Astrocyte of the spinal cord (primary cell): Measurements from ENCODE around the gene NFATC1.

ENCODE experiments used
- DNase-seq: peaks from one replicate; pipeline ENCODE4 v3.0.0; 2011; ENCODE audit warnings: low read depth, low spot score
- H3K4me3 ChIP-seq: 2 replicates; pipeline ENCODE4 v1.5.1; 2011; ENCODE audit warnings: low read depth, mild to moderate bottlenecking, low read length, moderate library complexity
- in situ Hi-C: cut with HindIII; loops from 2 replicates; pipeline ENCODE4 v1.10.0; 2017; ENCODE audit warnings: low sequenced_read_pairs
- TF ChIP-seq, protein P1 (sequence below): IDR thresholded peaks from 2 replicates; pipeline ENCODE4 v1.5.1; 2012; ENCODE audit warnings: low read depth, mild to moderate bottlenecking, low read length, inconsistent platforms

NFATC1 gene

DNA sequence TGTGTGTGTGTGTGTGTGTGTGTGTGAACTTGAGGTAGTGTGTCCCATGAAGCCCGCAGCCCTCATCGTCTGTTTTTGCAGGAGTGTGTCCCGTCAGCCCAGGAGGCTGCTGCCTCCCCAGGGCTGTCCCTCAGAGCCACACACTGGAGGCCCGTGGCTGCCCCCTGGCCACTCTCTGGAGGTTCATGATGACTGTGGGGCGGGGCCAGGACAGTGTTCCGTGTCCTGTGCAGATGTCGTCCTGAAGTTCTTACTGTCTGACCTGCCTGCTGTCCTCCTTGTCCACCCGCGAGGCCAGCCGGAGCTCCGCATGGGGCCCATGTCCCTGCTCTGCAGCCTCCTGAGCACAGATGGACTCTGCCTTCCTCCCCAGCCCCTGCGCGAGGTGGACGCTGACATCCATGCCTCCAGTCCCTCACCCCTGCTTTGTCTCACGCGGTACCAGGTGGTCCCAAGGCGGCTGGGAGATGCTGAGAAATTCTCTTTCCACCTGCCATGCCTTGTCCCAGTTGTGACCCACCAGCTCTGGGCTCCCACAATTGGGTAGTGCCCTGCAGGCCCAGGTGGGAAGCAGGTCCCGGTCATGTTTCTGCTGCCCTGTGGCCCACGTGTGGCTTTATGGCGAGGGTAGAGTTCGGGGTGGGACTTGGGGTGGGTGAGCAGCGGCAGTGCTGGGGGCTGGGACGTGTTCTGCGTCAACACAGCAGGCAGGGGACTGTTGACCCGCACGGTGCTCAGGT, 92.8 kb downstream of the NFATC1 start:
- in situ Hi-C loops, result no loop called here
- TF ChIP-seq, protein P1, sequence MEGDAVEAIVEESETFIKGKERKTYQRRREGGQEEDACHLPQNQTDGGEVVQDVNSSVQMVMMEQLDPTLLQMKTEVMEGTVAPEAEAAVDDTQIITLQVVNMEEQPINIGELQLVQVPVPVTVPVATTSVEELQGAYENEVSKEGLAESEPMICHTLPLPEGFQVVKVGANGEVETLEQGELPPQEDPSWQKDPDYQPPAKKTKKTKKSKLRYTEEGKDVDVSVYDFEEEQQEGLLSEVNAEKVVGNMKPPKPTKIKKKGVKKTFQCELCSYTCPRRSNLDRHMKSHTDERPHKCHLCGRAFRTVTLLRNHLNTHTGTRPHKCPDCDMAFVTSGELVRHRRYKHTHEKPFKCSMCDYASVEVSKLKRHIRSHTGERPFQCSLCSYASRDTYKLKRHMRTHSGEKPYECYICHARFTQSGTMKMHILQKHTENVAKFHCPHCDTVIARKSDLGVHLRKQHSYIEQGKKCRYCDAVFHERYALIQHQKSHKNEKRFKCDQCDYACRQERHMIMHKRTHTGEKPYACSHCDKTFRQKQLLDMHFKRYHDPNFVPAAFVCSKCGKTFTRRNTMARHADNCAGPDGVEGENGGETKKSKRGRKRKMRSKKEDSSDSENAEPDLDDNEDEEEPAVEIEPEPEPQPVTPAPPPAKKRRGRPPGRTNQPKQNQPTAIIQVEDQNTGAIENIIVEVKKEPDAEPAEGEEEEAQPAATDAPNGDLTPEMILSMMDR, result no peak

DNA sequence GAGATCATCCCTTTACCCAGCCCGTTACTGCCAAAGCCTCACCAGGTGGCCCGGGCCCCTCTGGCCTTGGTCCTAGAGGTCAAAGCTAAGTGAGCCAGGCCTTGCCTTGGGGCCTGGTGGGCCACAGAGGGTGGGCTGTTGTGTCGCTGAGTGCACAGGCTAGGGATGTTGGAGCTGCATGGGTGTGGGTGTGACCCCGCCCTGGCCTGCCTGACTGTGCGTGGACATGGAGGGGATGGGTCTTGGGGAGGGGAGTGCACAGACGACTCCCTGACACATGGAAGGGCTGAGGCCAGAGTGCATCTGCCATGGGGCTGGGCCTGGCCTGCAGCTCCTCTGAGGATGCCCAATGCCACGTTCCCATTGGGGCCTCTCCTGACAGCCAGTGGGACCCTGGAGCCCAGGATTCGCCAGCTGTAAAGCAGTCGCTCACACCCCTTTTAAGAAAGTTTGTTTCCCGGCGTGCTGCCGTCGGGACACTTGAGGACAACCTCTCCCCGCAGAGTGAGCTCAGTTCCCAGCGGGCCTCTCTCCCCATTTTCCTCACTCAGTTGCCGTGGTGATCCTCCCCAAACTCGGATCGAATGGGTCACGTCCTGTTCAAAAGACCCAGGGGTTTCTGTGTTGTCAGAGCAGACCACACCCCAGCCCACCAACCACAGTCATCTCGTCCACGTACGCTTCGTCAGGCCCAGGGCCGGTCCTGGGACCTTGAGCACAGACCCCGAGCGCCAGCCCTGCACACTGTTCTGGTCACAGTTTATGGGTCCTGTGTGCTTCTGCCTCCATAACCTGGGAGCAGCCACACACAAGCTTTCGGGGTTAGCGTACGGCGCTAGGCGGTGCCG, 93.5 kb downstream of the NFATC1 start:
- no peak for DNase-seq
- TF ChIP-seq, protein P1, result no peak
- in situ Hi-C loops, result no loop called here

More for the DNA sequence above, 92.8 kb downstream of the NFATC1 start:
- no peak overlapping the region for H3K4me3 ChIP-seq
- no peak for DNase-seq

DNA sequence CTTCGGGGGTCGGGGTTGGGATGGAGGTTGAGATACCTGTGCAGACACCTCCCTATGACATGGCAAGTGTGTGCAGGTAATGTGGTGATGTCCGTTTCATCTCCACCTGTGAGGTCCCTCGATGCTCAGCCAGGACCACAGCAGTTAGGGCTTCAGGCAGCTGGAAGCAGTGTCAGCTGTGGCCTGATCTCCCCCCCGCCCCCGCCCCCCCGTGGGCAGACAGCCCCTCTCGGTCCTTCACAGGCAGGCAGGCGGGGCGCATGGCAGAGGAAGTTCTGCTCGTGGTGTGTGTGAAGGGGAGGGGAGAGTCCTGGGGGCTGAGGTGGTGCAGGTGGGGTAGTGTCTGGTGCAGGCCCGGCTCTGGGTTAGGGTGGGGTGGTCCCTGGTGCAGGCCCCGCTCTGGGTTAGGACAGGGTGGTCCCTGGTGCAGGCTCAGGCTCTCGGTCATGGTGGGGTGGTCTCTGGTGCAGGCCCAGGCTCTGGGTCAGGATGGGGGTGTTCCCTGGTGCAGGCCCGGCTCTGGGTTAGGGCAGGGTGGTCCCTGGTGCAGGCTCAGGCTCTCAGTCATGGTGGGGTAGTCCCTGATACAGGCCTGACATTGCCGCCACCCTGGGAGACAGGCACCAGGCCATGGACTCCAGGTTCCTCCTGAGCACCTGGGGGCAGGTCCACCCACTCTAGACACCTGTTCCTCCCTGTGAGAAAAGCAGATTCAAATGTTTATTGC, 94.3 kb downstream of the NFATC1 start:
- no peak for DNase-seq
- TF ChIP-seq, protein P1, result no peak

More for the DNA sequence above, 93.5 kb downstream of the NFATC1 start:
- H3K4me3 ChIP-seq, result no peak overlapping the region

DNA sequence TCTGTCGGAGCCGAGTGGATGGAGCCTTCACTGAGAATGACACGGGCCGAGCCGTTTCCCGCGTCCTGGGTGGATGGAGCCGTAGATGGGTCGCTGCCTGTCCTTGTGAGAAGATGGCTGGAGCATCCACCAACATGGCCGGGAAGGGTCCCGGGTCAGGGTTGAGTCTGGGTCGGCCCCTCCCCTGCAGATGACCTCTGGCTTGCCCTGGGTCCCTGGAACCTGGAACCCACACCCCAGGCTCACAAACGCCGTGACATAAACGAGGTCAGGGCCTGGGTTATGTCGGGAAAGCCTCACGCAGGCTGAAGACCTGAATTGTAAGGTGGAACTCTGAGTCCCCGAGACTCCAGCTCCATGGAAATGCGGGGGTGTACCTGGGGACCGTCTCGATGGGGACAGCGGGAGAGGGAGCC, 94.9 kb downstream of the NFATC1 start:
- H3K4me3 ChIP-seq, result no peak overlapping the region
- DNase-seq, result no peak
- TF ChIP-seq, protein P1, result no peak
- in situ Hi-C loops, result no loop called here

More for the DNA sequence above, 94.3 kb downstream of the NFATC1 start:
- in situ Hi-C loops, result no loop called here
- no peak overlapping the region for H3K4me3 ChIP-seq

DNA sequence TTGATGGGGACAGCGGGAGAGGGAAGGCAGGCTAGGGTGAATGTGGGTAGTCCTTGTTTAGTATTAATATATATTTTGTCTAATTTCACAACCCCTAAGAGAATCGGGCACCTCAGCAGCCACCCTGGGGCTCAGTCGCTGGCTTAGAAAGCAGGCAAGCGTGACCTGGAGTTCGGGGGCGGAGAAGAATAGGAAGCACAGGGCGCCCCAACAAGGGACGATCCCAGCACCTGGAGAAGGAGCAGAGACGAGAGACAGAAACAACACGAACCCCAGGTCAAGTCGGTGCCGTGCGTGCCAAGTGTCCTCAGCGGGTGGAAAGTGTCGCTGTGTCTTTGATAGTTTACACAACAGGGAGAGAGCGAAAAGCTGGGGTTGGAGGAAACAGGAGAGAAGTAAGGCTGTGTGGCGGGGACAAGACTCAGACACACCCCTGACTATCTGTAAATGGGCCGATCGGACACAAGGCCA, 95.4 kb downstream of the NFATC1 start:
- DNase-seq, result no peak
- in situ Hi-C loops, result no loop called here
- TF ChIP-seq, protein P1, result no peak
- no peak overlapping the region for H3K4me3 ChIP-seq

DNA sequence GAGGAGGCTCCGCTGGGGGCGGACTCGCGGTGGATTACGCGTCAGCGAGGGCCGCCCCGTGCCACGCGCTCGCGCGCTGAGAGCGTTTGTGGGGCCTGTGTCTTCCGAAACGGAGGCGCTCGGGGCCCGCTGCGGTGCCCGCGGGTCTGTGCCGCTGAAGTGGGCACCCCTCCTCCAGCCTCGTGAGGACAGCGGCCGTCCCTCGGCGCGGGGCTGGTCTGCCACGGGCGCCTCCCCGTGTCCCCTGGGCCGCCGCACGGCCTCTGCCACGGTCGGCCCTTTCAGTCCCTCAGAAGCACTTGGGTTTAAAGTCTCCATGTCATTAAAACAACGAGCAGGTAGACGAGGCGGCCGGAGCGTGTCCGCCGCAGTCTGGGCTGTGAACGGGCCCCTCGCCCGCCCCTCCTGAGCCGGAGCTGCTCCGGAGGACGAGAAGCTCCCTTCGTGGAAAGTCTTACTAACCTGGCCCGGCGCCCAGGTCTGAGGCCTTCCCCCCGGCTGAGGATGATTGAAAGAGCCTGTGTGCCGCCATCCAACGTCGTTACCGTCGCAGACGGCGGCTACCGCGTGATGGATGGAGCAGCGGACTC, 97.6 kb downstream of the NFATC1 start:
- no peak overlapping the region for H3K4me3 ChIP-seq
- DNase-seq, result no peak
- in situ Hi-C loops, result no loop called here
- TF ChIP-seq, protein P1, result no peak
